ENCODE data around the gene TBX10. TPM values are rescaled to one million over a fixed set of nuclear protein-coding genes. Genes with fewer than 3 reads are reported as not detected.

The TBX10 gene
- total RNA-seq, 1 experiment from 2014 or later: not detected

DNA sequence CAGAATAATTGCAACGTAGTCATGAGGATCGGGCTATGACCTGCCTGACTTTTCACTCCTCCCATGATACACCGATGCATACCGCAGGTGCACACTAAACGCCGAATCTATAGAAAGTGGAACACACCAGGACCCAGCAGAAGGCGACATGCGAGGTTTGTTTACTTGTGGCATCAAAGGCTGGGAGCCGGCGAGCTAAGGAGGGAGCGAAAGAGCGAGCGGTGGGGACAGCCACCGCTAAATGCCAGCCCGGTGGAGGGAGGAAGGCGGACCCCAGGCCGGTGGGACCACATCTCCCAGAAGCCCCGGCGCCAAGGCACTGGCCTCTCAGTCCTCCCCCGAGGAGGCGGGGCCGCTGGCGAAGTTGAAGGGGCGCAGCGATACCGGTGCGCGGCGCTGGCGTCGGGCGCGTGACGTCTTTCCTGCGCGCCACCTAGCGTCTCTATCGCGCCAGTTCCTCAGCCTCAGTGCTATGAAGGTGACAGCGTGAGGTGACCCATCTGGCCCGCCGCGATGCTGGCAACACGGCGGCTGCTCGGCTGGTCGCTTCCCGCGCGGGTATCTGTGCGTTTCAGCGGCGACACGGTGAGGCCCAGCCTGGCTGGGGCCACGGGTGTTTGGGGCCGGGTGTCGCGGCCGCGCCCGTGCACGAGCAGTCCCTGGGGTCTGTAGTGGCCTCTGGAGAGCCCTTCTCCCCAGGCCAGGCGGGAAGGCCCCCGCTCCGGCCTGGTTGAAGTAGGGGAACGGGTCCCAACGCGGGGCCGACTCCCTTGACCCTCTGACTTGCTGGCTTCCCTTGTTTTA, 32.9 kb downstream of the TBX10 start, which contains the start of gene NDUFV1:
NDUFV1 (plus strand) TSS at position 445 of the 804 bp plus-strand sequence; CDS start at position 514, 69 bp downstream.
- intact Hi-C loops (cut with micrococcal nuclease): no loop called here
- Histone ChIP-seq H2AFZ (ENCODE audit: low read depth, low read length, poor library complexity, severe bottlenecking) (peak within 1 kb of the TSS; percentile 35), H3K27ac (ENCODE audit: low read depth, low read length) (peak within 1 kb of the TSS; percentile 77)

More for the DNA sequence above, 32.9 kb downstream of the TBX10 start, which contains the start of gene NDUFV1:
- Histone ChIP-seq H3K4me1 (ENCODE audit: control insufficient read depth in 1 of 2, insufficient read depth in 2 of 2, low read length in 2 of 2) (peaks cover 6 to 20% of the 10 kb centered on the region in 2 experiments), H3K9me2 (ENCODE audit: insufficient read depth) (no peaks in the 10 kb centered on the region), H3K4me2 (ENCODE audit: low read length) (peak within 1 kb of the TSS; percentile 92), H4K20me1 (ENCODE audit: insufficient read depth) (no peaks in the 10 kb centered on the region), H3K79me2 (ENCODE audit: insufficient read depth, low read length) (peaks cover 27% of the 10 kb centered on the region), H3K27me3 (ENCODE audit: insufficient read depth, low read length) (no peaks in the 10 kb centered on the region), H3K4me3 (replicated peaks in 1 of 2; ENCODE audit: low read depth in 1 of 2, low read length in 2 of 2) (peak within 1 kb of the TSS; percentile 99 to 100), H3K9ac (ENCODE audit: low read length) (peak within 1 kb of the TSS; percentile 99), H3K36me3 (ENCODE audit: control insufficient read depth in 1 of 2, insufficient read depth in 2 of 2, low read length in 2 of 2) (peaks cover 17 to 21% of the 10 kb centered on the region in 2 experiments; a peak in 3 of 4 replicates), H3K9me3 (ENCODE audit: control insufficient read depth in 1 of 2, insufficient read depth in 1 of 2, low read depth in 1 of 2, low read length in 2 of 2) (no peaks in the 10 kb centered on the region)
- no TSS peak for BruUV-seq (replicated peaks)
- ChIA-PET CTCF (no interaction called here), POLR2A (no interaction called here), RAD21 (ENCODE audit: low non-redundant PET in 1 of 2, low total read pairs in 2 of 2, uncharacterized antibody in 2 of 2, unreplicated experiment in 2 of 2) (no interaction called here)
- DNase-seq (ENCODE audit: low read depth, low spot score): peak; percentile 85
- peak; percentile 77; the same call in 1 of the 2 replicates for TF ChIP-seq ZFX (IDR thresholded peaks at IDR 0.05)
- TF ChIP-seq POLR2A (IDR thresholded peaks at IDR 0.05; ENCODE audit: borderline replicate concordance, extremely low read depth, insufficient read depth, insufficient read length): peak; percentile 53
- TF ChIP-seq SRF (IDR thresholded peaks at IDR 0.05; ENCODE audit: low read depth): peak; percentile 95
- TF ChIP-seq SIN3A (IDR thresholded peaks at IDR 0.05; ENCODE audit: low read depth): peak; percentile 80
- TF ChIP-seq, protein P1, sequence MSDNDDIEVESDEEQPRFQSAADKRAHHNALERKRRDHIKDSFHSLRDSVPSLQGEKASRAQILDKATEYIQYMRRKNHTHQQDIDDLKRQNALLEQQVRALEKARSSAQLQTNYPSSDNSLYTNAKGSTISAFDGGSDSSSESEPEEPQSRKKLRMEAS (IDR thresholded peaks at IDR 0.05): peak; percentile 83
- TF ChIP-seq, protein P2, sequence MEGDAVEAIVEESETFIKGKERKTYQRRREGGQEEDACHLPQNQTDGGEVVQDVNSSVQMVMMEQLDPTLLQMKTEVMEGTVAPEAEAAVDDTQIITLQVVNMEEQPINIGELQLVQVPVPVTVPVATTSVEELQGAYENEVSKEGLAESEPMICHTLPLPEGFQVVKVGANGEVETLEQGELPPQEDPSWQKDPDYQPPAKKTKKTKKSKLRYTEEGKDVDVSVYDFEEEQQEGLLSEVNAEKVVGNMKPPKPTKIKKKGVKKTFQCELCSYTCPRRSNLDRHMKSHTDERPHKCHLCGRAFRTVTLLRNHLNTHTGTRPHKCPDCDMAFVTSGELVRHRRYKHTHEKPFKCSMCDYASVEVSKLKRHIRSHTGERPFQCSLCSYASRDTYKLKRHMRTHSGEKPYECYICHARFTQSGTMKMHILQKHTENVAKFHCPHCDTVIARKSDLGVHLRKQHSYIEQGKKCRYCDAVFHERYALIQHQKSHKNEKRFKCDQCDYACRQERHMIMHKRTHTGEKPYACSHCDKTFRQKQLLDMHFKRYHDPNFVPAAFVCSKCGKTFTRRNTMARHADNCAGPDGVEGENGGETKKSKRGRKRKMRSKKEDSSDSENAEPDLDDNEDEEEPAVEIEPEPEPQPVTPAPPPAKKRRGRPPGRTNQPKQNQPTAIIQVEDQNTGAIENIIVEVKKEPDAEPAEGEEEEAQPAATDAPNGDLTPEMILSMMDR (IDR thresholded peaks at IDR 0.05 in 2 of 3, conservative IDR thresholded peaks at IDR 0.05 in 1 of 3; ENCODE audit: borderline replicate concordance in 1 of 3, insufficient read depth in 1 of 3, low read depth in 2 of 3, low read length in 2 of 3): peak in 2 of 3 experiments; percentile 12 to 37; a peak in 2 of 6 replicates
- TF ChIP-seq EGR1 (IDR thresholded peaks at IDR 0.05; ENCODE audit: low read depth): no peak
- TF ChIP-seq TCF7L2 (IDR thresholded peaks at IDR 0.05; ENCODE audit: borderline replicate concordance, extremely low read depth, insufficient read depth, insufficient read length): peak; percentile 74
- no peak for TF ChIP-seq CBX3 (IDR thresholded peaks at IDR 0.05; ENCODE audit: low read depth)
- peak; percentile 58 for TF ChIP-seq YY1 (IDR thresholded peaks at IDR 0.05; ENCODE audit: extremely low read depth, insufficient replicate concordance, low read depth, low read length)
- peak; percentile 86 for TF ChIP-seq POLR2AphosphoS5 (IDR thresholded peaks at IDR 0.05; ENCODE audit: low read depth, low read length)
- TF ChIP-seq, protein P3, sequence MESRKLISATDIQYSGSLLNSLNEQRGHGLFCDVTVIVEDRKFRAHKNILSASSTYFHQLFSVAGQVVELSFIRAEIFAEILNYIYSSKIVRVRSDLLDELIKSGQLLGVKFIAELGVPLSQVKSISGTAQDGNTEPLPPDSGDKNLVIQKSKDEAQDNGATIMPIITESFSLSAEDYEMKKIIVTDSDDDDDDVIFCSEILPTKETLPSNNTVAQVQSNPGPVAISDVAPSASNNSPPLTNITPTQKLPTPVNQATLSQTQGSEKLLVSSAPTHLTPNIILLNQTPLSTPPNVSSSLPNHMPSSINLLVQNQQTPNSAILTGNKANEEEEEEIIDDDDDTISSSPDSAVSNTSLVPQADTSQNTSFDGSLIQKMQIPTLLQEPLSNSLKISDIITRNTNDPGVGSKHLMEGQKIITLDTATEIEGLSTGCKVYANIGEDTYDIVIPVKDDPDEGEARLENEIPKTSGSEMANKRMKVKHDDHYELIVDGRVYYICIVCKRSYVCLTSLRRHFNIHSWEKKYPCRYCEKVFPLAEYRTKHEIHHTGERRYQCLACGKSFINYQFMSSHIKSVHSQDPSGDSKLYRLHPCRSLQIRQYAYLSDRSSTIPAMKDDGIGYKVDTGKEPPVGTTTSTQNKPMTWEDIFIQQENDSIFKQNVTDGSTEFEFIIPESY (IDR thresholded peaks at IDR 0.05; ENCODE audit: extremely low read depth, insufficient replicate concordance, low read length): peak; percentile 61
- no peak; the same call in 1 of the 2 replicates for TF ChIP-seq SP1 (IDR thresholded peaks at IDR 0.05; ENCODE audit: low read depth)
- ATAC-seq: peak; percentile 99

All from HCT116 (cell line).